ENCODE data around the gene AKT1S1.

GRCh38 chr19:49894011-49894664 lies 17.0 kb upstream of the AKT1S1 start:
- no peak for TF ChIP-seq BCL11A (tag by site-specific recombination; IDR thresholded peaks at IDR 0.05; ENCODE audit: low read depth)
- no peak for TF ChIP-seq ZNF777 (tag by site-specific recombination; IDR thresholded peaks at IDR 0.05; ENCODE audit: borderline replicate concordance)
- no peak for TF ChIP-seq CTCF (tag by site-specific recombination; IDR thresholded peaks at IDR 0.05)
- TF ChIP-seq ZNF776 (tag by site-specific recombination; IDR thresholded peaks at IDR 0.05; ENCODE audit: borderline replicate concordance), result no peak
